GM23248 (cell line): ENCODE data around the gene TASOR2. TPM values are rescaled to one million over a fixed set of nuclear protein-coding genes. Genes with fewer than 3 reads are reported as not detected.

Experiments
- DNase-seq: peaks from one replicate; pipeline ENCODE4 v3.0.0-alpha.2; 2015
- H2AFZ ChIP-seq: fragments of 200-600 bp; sonication (generic); 2 replicates; pipeline ENCODE4 v1.6.1; 2016; ENCODE audit warnings: antibody characterized with exemption
- H3F3A ChIP-seq: fragments of 200-600 bp; sonication (generic); 2 replicates; pipeline ENCODE4 v1.6.1; 2016; ENCODE audit warnings: mild to moderate bottlenecking, antibody characterized with exemption, mixed run types; ENCODE audit not compliant: insufficient read depth
- H3K27ac ChIP-seq: fragments of 200-600 bp; sonication (generic); 2 replicates; pipeline ENCODE4 v1.5.1; 2016; ENCODE audit warnings: mild to moderate bottlenecking
- H3K27me3 ChIP-seq: fragments of 200-600 bp; sonication (generic); replicated peaks from 2 replicates; pipeline ENCODE4 v1.6.1; 2016; ENCODE audit warnings: mild to moderate bottlenecking; ENCODE audit not compliant: insufficient read depth
- H3K36me3 ChIP-seq: fragments of 200-600 bp; sonication (generic); 2 replicates; pipeline ENCODE4 v1.6.1; 2016; ENCODE audit warnings: low read depth, mild to moderate bottlenecking
- H3K4me1 ChIP-seq: fragments of 200-600 bp; sonication (generic); 2 replicates; pipeline ENCODE4 v1.6.1; 2016; ENCODE audit warnings: mild to moderate bottlenecking; ENCODE audit not compliant: insufficient read depth
- H3K4me2 ChIP-seq: fragments of 200-600 bp; sonication (generic); one replicate; pipeline ENCODE4 v1.6.1; 2016; ENCODE audit warnings: mild to moderate bottlenecking; ENCODE audit not compliant: unreplicated experiment
- H3K4me3 ChIP-seq: fragments of 200-600 bp; sonication (generic); 2 replicates; pipeline ENCODE4 v1.5.1; 2016; ENCODE audit warnings: mild to moderate bottlenecking
- H3K79me2 ChIP-seq: fragments of 200-600 bp; sonication (generic); 2 replicates; pipeline ENCODE4 v1.6.1; 2016; ENCODE audit warnings: mild to moderate bottlenecking; ENCODE audit not compliant: insufficient read depth
- H3K9ac ChIP-seq: fragments of 200-600 bp; sonication (generic); 2 replicates; pipeline ENCODE4 v1.6.1; 2016; ENCODE audit warnings: mild to moderate bottlenecking
- H3K9me2 ChIP-seq: fragments of 200-600 bp; sonication (generic); 2 replicates; pipeline ENCODE4 v1.6.1; 2016; ENCODE audit warnings: mixed run types, mild to moderate bottlenecking, moderate library complexity; ENCODE audit not compliant: insufficient read depth
- H3K9me3 ChIP-seq: fragments of 200-600 bp; sonication (generic); one replicate; pipeline ENCODE4 v1.6.1; 2017; ENCODE audit warnings: low read depth
- H4K20me1 ChIP-seq: fragments of 200-600 bp; sonication (generic); 2 replicates; pipeline ENCODE4 v1.6.0; 2016; ENCODE audit not compliant: insufficient read depth
- EZH2 ChIP-seq: fragments of 200-600 bp; sonication (generic); IDR thresholded peaks from 2 replicates; pipeline ENCODE4 v1.6.1; 2018; ENCODE audit warnings: antibody characterized with exemption, mild to moderate bottlenecking; ENCODE audit not compliant: insufficient read depth, poor library complexity, severe bottlenecking
- EZH2phosphoT487 ChIP-seq: fragments of 200-600 bp; sonication (generic); IDR thresholded peaks from 2 replicates; pipeline ENCODE4 v1.6.1; 2018; ENCODE audit warnings: antibody characterized with exemption, moderate library complexity, mild to moderate bottlenecking, low read depth; ENCODE audit not compliant: insufficient read depth
- WGBS, 2 experiments: methylation state at CpG; one replicate each; pipeline ENCODE4 v1.1.6; 2015 to 2017; ENCODE audit warnings: low lambda C conversion rate in 2 of 2, low coverage in 1 of 2; ENCODE audit errors: missing lambda C conversion rate in 2 of 2; 5-methylcytosine and 5-hydroxymethylcytosine counted together
- in situ Hi-C: fragments of 300-500 bp; cut with MboI; formaldehyde crosslinking; loops from 2 replicates; pipeline ENCODE4 v1.15.0; 2020
- polyA plus RNA-seq: library from polyadenylated mRNA; unstranded; fragments of >200 nt; fragmentation: Nextera tagmentation; extraction: Ambion mirVana; gene quantifications from 2 replicates; pipeline ENCODE4 v1.2.1, GENCODE V29; 2016
- total RNA-seq: library from RNA; depleted of rRNA; stranded (reverse); fragments of >200 nt; shearing (Covaris generic); gene quantifications from 2 replicates; pipeline ENCODE4 v1.2.3, GENCODE V29; 2014

The TASOR2 gene
- total and polyA plus RNA-seq, 2 experiments from 2014 or later = 16.8 to 60.7 TPM

GRCh38 chr10:5644930-5645329 lies 39.7 kb upstream of the TASOR2 start:
- H3K9me2 ChIP-seq = no peaks in the 10 kb centered on the region
- no peaks in the 10 kb centered on the region for H3K9me3 ChIP-seq
- no peaks in the 10 kb centered on the region for H3K27me3 ChIP-seq
- TF ChIP-seq EZH2phosphoT487 (no peak), EZH2 (no peak)
- H3K9ac ChIP-seq = no peak overlapping the region
- peaks cover 10% of the 10 kb centered on the region; the same call in 1 of the 2 replicates for H3K36me3 ChIP-seq
- H3K4me1 ChIP-seq = peaks cover 12% of the 10 kb centered on the region
- no peak for DNase-seq
- H3F3A ChIP-seq = 0 out of 2 replicates have a peak, but pooled peaks cover 9% of the 10 kb centered on the region
- no peaks in the 10 kb centered on the region for H4K20me1 ChIP-seq
- no peak overlapping the region for H3K27ac ChIP-seq
- 93 to 98% methylated on average over 6 of the region's 6 CpGs for WGBS, 2 experiments
- in situ Hi-C loops = no loop called here
- H3K4me2 ChIP-seq = no peak overlapping the region
- H2AFZ ChIP-seq = no peak overlapping the region
- H3K79me2 ChIP-seq = no peaks in the 10 kb centered on the region
- no peak overlapping the region for H3K4me3 ChIP-seq

GRCh38 chr10:5645375-5645774 lies 39.3 kb upstream of the TASOR2 start:
- in situ Hi-C loops = no loop called here
- Histone ChIP-seq H3K4me2 (no peak overlapping the region), H3K27ac (no peak overlapping the region), H3K27me3 (no peaks in the 10 kb centered on the region), H3K9me2 (no peaks in the 10 kb centered on the region), H3K36me3 (peaks cover 10% of the 10 kb centered on the region; the same call in 1 of the 2 replicates), H4K20me1 (no peaks in the 10 kb centered on the region), H3K9ac (no peak overlapping the region), H3K9me3 (no peaks in the 10 kb centered on the region), H3K4me1 (peaks cover 12% of the 10 kb centered on the region), H3K79me2 (no peaks in the 10 kb centered on the region), H3K4me3 (no peak overlapping the region), H3F3A (0 out of 2 replicates have a peak, but pooled peaks cover 9% of the 10 kb centered on the region), H2AFZ (no peak overlapping the region)
- DNase-seq = no peak
- 57 to 58% methylated on average over 11 of the region's 11 CpGs for WGBS, 2 experiments
- TF ChIP-seq EZH2 (no peak), EZH2phosphoT487 (no peak)

- Histone ChIP-seq H3K27ac (no peak overlapping the region), H3K9ac (no peak overlapping the region), H4K20me1 (no peaks in the 10 kb centered on the region), H3K4me3 (no peak overlapping the region), H3K79me2 (no peaks in the 10 kb centered on the region), H3F3A (0 out of 2 replicates have a peak, but pooled peaks cover 9% of the 10 kb centered on the region), H3K9me2 (no peaks in the 10 kb centered on the region), H3K36me3 (peaks cover 10% of the 10 kb centered on the region; the same call in 1 of the 2 replicates), H3K9me3 (no peaks in the 10 kb centered on the region), H3K27me3 (no peaks in the 10 kb centered on the region), H3K4me1 (peaks cover 12% of the 10 kb centered on the region), H3K4me2 (no peak overlapping the region), H2AFZ (no peak overlapping the region)
- in situ Hi-C loops = no loop called here
- DNase-seq = no peak
- TF ChIP-seq EZH2phosphoT487 (no peak), EZH2 (no peak)
- WGBS, 2 experiments = 88% methylated on average over 21 of the region's 21 CpGs
Observed at GRCh38 chr10:5645944-5646617, 38.6 kb upstream of the TASOR2 start.

GRCh38 chr10:5647507-5648240 lies 37.0 kb upstream of the TASOR2 start:
- WGBS, 2 experiments = 89 to 96% methylated on average over 8 to 11 of the region's 11 CpGs
- no peaks in the 10 kb centered on the region for H4K20me1 ChIP-seq
- no peaks in the 10 kb centered on the region for H3K9me2 ChIP-seq
- no peaks in the 10 kb centered on the region; the same call in 1 of the 2 replicates for H3K36me3 ChIP-seq
- peaks cover 12% of the 10 kb centered on the region for H3K4me1 ChIP-seq
- no peak overlapping the region for H3K9ac ChIP-seq
- no peaks in the 10 kb centered on the region for H3K9me3 ChIP-seq
- no peak overlapping the region for H3K27ac ChIP-seq
- H3K4me2 ChIP-seq = no peak overlapping the region
- H3K4me3 ChIP-seq = no peak overlapping the region
- no peak for DNase-seq
- in situ Hi-C loops = no loop called here
- TF ChIP-seq EZH2phosphoT487 = no peak
- TF ChIP-seq EZH2 = no peak
- 0 out of 2 replicates have a peak, but pooled peaks cover 9% of the 10 kb centered on the region for H3F3A ChIP-seq
- no peak overlapping the region for H2AFZ ChIP-seq
- H3K27me3 ChIP-seq = no peaks in the 10 kb centered on the region
- no peaks in the 10 kb centered on the region for H3K79me2 ChIP-seq
